PC-3 (cell line): ENCODE measurements around the gene CORO2A.

Source experiments
- EZH2phosphoT487 ChIP-seq: fragments of 300-600 bp; sonication (generic); IDR thresholded peaks from 2 replicates; pipeline ENCODE4 v1.6.1; 2018; ENCODE audit warnings: mild to moderate bottlenecking, antibody characterized with exemption, low read length, borderline replicate concordance
- TF ChIP-seq, protein P1 (sequence below): fragments of 300-600 bp; sonication (generic); conservative IDR thresholded peaks from 2 replicates; pipeline ENCODE4 v1.5.1; 2017; ENCODE audit warnings: antibody characterized with exemption, low read depth, mild to moderate bottlenecking, low read length

DNA sequence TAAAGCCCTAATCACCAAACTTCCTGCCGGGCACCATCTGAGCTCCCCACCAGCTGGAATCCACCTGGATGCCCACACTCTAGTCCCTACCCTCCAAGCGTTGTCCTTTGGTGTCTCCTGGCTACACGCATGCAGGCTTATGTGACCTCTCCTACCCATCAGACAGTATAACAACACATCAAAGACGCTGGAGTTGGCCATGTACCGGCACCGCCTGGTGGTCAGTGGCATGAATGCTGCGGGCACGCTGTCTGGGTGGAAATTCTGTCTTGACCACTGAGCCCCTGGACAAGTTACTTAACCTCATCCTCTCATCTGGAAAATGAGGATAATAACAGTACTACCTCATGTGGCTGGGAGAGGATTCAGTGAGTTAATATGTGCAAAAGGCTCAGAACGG, 23.4 kb upstream of the CORO2A start:
- TF ChIP-seq EZH2phosphoT487 = no peak
- TF ChIP-seq, protein P1, sequence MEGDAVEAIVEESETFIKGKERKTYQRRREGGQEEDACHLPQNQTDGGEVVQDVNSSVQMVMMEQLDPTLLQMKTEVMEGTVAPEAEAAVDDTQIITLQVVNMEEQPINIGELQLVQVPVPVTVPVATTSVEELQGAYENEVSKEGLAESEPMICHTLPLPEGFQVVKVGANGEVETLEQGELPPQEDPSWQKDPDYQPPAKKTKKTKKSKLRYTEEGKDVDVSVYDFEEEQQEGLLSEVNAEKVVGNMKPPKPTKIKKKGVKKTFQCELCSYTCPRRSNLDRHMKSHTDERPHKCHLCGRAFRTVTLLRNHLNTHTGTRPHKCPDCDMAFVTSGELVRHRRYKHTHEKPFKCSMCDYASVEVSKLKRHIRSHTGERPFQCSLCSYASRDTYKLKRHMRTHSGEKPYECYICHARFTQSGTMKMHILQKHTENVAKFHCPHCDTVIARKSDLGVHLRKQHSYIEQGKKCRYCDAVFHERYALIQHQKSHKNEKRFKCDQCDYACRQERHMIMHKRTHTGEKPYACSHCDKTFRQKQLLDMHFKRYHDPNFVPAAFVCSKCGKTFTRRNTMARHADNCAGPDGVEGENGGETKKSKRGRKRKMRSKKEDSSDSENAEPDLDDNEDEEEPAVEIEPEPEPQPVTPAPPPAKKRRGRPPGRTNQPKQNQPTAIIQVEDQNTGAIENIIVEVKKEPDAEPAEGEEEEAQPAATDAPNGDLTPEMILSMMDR = peak; percentile 57
